ENCODE data around the gene CMSS1. TPM values are rescaled to one million over a fixed set of nuclear protein-coding genes. Genes with fewer than 3 reads are reported as not detected.

The CMSS1 gene
- total and polyA plus RNA-seq, 2 of the 13 experiments (the other 11 are each of a cell fraction or from before 2014, with no cell fraction given) = 6.4 to 48.7 TPM

DNA sequence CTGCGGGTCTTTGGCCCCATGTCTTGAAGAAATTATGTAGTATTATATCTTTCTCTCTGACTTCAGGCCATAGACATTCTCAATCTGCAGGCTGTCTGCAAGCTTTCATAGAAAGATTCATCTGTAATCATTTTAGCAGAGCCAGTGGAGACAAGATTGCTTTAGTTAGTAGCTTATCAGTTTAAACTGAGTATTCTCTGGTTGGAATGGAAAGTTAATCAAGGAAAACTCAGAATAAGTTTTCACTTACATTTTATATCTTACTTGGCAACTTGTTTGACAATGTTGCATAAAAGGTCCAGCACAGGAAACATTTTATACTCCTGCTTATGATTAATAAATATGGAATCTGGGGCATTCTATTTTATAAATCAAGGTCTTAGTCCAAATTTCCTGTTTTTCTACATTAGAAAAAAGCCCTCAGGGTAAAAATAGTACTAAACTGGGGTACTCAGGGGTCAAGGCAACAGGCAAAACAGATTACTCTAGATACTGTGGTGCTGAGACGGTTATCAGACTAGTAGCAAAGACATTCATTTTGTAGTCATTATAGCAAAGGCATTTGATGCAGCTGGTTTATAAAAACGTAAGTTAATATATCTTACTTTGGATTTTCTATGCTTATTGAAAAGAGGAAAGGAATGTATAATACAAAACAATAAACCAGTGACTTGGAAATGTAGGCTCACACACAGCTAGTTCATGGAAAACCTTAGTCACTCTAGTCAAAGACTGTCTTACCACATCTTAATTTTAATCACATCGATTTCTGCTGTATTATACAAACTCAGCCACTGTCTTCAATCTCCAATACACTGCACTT, 341.9 kb downstream of the CMSS1 start:
- FAIRE-seq (no peak), ATAC-seq (no peak), DNase-seq (ENCODE audit: low spot score) (no peak)
- POLR2A ChIA-PET = no interaction called here
- Histone ChIP-seq H3K27ac (ENCODE audit: extremely low read length, insufficient read depth, low read length) (no peak overlapping the region), H3K4me2 (ENCODE audit: low read depth, low read length) (no peak overlapping the region), H3K79me2 (ENCODE audit: insufficient read depth, low read length) (no peaks in the 10 kb centered on the region), H3K4me3 (replicated peaks in 1 of 3; ENCODE audit: insufficient read depth in 1 of 3, low read depth in 2 of 3, low read length in 3 of 3) (no peak overlapping the region), H3K9me3 (ENCODE audit: low read length) (peaks cover 12% of the 10 kb centered on the region), H3K36me3 (replicated peaks in 1 of 2; ENCODE audit: control insufficient read depth in 1 of 2, insufficient read depth in 2 of 2, low read length in 2 of 2) (no peaks in the 10 kb centered on the region; a peak in 3 of 5 replicates), H2AFZ (ENCODE audit: low read length) (no peak overlapping the region), H4K20me1 (ENCODE audit: insufficient read depth, low read length) (no peaks in the 10 kb centered on the region), H3K4me1 (ENCODE audit: insufficient read depth, low read length) (no peaks in the 10 kb centered on the region), H3K9ac (ENCODE audit: insufficient read depth, low read depth, low read length) (no peak overlapping the region), H3K27me3 (ENCODE audit: control insufficient read depth in 1 of 2, insufficient read depth in 2 of 2, low read length in 2 of 2) (no peaks in the 10 kb centered on the region)
- TF ChIP-seq ZNF737 (CRISPR knock-in tag; IDR thresholded peaks at IDR 0.05; ENCODE audit: borderline replicate concordance) = no peak
- TF ChIP-seq, protein P1, sequence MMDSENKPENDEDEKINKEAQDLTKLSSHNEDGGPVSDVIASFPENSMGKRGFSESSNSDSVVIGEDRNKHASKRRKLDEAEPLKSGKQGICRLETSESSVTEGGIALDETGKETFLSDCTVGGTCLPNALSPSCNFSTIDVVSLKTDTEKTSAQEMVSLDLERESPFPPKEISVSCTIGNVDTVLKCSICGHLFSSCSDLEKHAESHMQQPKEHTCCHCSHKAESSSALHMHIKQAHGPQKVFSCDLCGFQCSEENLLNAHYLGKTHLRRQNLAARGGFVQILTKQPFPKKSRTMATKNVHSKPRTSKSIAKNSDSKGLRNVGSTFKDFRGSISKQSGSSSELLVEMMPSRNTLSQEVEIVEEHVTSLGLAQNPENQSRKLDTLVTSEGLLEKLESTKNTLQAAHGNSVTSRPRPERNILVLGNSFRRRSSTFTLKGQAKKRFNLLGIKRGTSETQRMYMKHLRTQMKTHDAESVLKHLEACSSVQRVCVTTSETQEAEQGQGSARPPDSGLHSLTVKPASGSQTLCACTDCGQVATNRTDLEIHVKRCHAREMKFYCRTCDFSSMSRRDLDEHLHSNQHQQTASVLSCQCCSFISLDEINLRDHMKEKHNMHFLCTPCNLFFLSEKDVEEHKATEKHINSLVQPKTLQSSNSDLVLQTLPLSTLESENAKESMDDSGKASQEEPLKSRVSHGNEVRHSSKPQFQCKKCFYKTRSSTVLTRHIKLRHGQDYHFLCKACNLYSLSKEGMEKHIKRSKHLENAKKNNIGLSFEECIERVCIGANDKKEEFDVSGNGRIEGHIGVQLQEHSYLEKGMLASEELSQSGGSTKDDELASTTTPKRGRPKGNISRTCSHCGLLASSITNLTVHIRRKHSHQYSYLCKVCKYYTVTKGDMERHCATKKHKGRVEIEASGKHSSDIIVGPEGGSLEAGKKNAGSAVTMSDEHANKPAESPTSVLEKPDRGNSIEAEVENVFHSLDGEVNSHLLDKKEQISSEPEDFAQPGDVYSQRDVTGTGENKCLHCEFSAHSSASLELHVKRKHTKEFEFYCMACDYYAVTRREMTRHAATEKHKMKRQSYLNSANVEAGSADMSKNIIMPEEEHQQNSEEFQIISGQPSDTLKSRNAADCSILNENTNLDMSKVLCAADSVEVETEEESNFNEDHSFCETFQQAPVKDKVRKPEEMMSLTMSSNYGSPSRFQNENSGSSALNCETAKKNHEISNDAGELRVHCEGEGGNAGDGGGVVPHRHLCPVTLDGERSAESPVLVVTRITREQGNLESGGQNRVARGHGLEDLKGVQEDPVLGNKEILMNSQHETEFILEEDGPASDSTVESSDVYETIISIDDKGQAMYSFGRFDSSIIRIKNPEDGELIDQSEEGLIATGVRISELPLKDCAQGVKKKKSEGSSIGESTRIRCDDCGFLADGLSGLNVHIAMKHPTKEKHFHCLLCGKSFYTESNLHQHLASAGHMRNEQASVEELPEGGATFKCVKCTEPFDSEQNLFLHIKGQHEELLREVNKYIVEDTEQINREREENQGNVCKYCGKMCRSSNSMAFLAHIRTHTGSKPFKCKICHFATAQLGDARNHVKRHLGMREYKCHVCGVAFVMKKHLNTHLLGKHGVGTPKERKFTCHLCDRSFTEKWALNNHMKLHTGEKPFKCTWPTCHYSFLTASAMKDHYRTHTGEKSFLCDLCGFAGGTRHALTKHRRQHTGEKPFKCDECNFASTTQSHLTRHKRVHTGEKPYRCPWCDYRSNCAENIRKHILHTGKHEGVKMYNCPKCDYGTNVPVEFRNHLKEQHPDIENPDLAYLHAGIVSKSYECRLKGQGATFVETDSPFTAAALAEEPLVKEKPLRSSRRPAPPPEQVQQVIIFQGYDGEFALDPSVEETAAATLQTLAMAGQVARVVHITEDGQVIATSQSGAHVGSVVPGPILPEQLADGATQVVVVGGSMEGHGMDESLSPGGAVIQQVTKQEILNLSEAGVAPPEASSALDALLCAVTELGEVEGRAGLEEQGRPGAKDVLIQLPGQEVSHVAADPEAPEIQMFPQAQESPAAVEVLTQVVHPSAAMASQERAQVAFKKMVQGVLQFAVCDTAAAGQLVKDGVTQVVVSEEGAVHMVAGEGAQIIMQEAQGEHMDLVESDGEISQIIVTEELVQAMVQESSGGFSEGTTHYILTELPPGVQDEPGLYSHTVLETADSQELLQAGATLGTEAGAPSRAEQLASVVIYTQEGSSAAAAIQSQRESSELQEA (CRISPR knock-in tag; IDR thresholded peaks at IDR 0.05; ENCODE audit: not compliant biosample characterization) = no peak
- TF ChIP-seq, protein P2, sequence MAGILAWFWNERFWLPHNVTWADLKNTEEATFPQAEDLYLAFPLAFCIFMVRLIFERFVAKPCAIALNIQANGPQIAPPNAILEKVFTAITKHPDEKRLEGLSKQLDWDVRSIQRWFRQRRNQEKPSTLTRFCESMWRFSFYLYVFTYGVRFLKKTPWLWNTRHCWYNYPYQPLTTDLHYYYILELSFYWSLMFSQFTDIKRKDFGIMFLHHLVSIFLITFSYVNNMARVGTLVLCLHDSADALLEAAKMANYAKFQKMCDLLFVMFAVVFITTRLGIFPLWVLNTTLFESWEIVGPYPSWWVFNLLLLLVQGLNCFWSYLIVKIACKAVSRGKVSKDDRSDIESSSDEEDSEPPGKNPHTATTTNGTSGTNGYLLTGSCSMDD (CRISPR knock-in tag; IDR thresholded peaks at IDR 0.05) = no peak
- no peak for TF ChIP-seq RBM22 (optimal IDR thresholded peaks at IDR 0.05; ENCODE audit: low read length)
- TF ChIP-seq ZNF256 (CRISPR knock-in tag; conservative IDR thresholded peaks at IDR 0.05) = no peak
- no peak for TF ChIP-seq ZSCAN31 (CRISPR knock-in tag; IDR thresholded peaks at IDR 0.05; ENCODE audit: low read depth)
- TF ChIP-seq ZSCAN22 (CRISPR knock-in tag; IDR thresholded peaks at IDR 0.05) = no peak
- TF ChIP-seq ZBTB21 (CRISPR knock-in tag; IDR thresholded peaks at IDR 0.05) = no peak
- no peak for TF ChIP-seq ZNF564 (CRISPR knock-in tag; IDR thresholded peaks at IDR 0.05)
- BruUV-seq (replicated peaks) = no TSS peak
- 89% methylated on average over 4 of the region's 4 CpGs for WGBS (ENCODE audit: low lambda C conversion rate)
- in situ Hi-C loops (cut with HindIII; ENCODE audit: extremely low pct_ligation_motif_present, low pct_unique_long_range_greater_than_20kb) (no loop called here), intact Hi-C loops (cut with micrococcal nuclease; ENCODE audit: unreplicated experiment) (no loop called here)
- CTCF ChIA-PET (ENCODE audit: low intra/inter-chr PET ratio, low total read pairs) = no interaction called here

Data from HepG2 (cell line).